Endothelial cell of umbilical vein (primary cell): ENCODE results near the gene JUP. TPM values are rescaled to one million over a fixed set of nuclear protein-coding genes. Genes with fewer than 3 reads are reported as not detected.

Experiments used
- BruUV-seq: library from RNA; stranded (reverse); fragments of 400-500 nt; replicated peaks from 2 replicates; lab custom pipeline; 2021; lab: Mats Ljungman, UMichigan
- CTCF ChIA-PET: fragments of 300-600, 350-600 bp; sonication (Branson Sonifier 250); formaldehyde crosslinking; loops from one replicate; lab custom pipeline; 2021; ENCODE audit warnings: antibody characterized with exemption, inconsistent platforms; lab: Charles Lee
- POLR2A ChIA-PET: fragments of 300-600, 350-600 bp; sonication (Branson Sonifier 250); formaldehyde crosslinking; loops from one replicate; lab custom pipeline; 2021; ENCODE audit warnings: antibody characterized with exemption, inconsistent platforms; lab: Charles Lee
- DNase-seq: peaks from one replicate; pipeline ENCODE4 v3.0.0-alpha.2; 2011; ENCODE audit warnings: low read depth, low spot score
- FAIRE-seq: peaks from 2 replicates; lab custom pipeline; 2011; peaks lifted over from hg19 to GRCh38; lab: Jason Lieb, UNC
- H2AFZ ChIP-seq: 2 replicates; pipeline ENCODE4 v1.6.0; 2012; ENCODE audit warnings: low read depth, low read length, control low read depth, inconsistent platforms
- H3K27ac ChIP-seq: 2 replicates; pipeline ENCODE4 v1.5.1; 2011; ENCODE audit warnings: low read depth, mild to moderate bottlenecking, control low read depth, low read length, moderate library complexity; ENCODE audit not compliant: insufficient read depth
- H3K27me3 ChIP-seq, 2 experiments: 2 replicates each; pipeline versions ENCODE4 v1.6.0 to v1.6.1; 2011; ENCODE audit warnings: low read length in 2 of 2, mixed read lengths in 1 of 2; ENCODE audit not compliant: control insufficient read depth in 2 of 2, insufficient read depth in 2 of 2
- H3K36me3 ChIP-seq, 2 experiments: 2 replicates in 1 of 2; 3 replicates in 1 of 2; pipeline ENCODE4 v1.5.1; 2011; ENCODE audit warnings: low read length in 2 of 2, mild to moderate bottlenecking in 1 of 2, moderate library complexity in 1 of 2; ENCODE audit not compliant: control insufficient read depth in 2 of 2, insufficient read depth in 2 of 2; ENCODE audit errors: extremely low read depth in 1 of 2
- H3K4me1 ChIP-seq: 3 replicates; pipeline ENCODE4 v1.5.1; 2011; ENCODE audit warnings: mild to moderate bottlenecking, low read length; ENCODE audit not compliant: control insufficient read depth, insufficient read depth; ENCODE audit errors: extremely low read depth
- H3K4me2 ChIP-seq: 2 replicates; pipeline ENCODE4 v1.6.1; 2011; ENCODE audit warnings: low read length, control low read depth, mixed read lengths; ENCODE audit not compliant: insufficient read depth
- H3K4me3 ChIP-seq, 3 experiments: fragments of 200-600 bp in 1 of 3; sonication (generic), shearing (Covaris generic) in 1 of 3; replicated peaks in 1 of 3; 2 replicates each; pipeline ENCODE4 v1.5.1; 2011 to 2016; ENCODE audit warnings: control low read depth in 3 of 3, low read length in 3 of 3, mild to moderate bottlenecking in 2 of 3, inconsistent platforms in 1 of 3, low read depth in 1 of 3, moderate library complexity in 1 of 3; ENCODE audit not compliant: insufficient read depth in 1 of 3
- H3K79me2 ChIP-seq: 2 replicates; pipeline ENCODE4 v1.6.0; 2012; ENCODE audit warnings: low read length, inconsistent platforms; ENCODE audit not compliant: control insufficient read depth, insufficient read depth
- H3K9ac ChIP-seq: replicated peaks from 2 replicates; pipeline ENCODE3; 2011; ENCODE audit warnings: low read length, control low read depth; ENCODE audit not compliant: insufficient read depth; ENCODE audit errors: extremely low read depth
- H3K9me1 ChIP-seq: replicated peaks from 3 replicates; pipeline ENCODE4 v1.6.0; 2011; ENCODE audit warnings: mild to moderate bottlenecking, low read length; ENCODE audit not compliant: control insufficient read depth, insufficient read depth; ENCODE audit errors: extremely low read depth
- H3K9me3 ChIP-seq: replicated peaks from 2 replicates; pipeline ENCODE4 v1.5.1; 2012; ENCODE audit warnings: low read length, inconsistent platforms; ENCODE audit not compliant: control insufficient read depth, insufficient read depth
- H4K20me1 ChIP-seq: replicated peaks from 2 replicates; pipeline ENCODE3; 2011; ENCODE audit warnings: mild to moderate bottlenecking, low read length; ENCODE audit not compliant: control insufficient read depth, insufficient read depth; ENCODE audit errors: extremely low read depth
- CTCF ChIP-seq, 2 donors: IDR thresholded peaks; 1 replicate in 1 of 2; 2 replicates in 1 of 2; pipeline ENCODE4 v1.5.1; 2011; ENCODE audit warnings: low read length in 2 of 2, mild to moderate bottlenecking in 2 of 2, moderate library complexity in 2 of 2, control low read depth in 1 of 2, inconsistent platforms in 1 of 2, low read depth in 1 of 2; ENCODE audit not compliant: insufficient read depth in 1 of 2; ENCODE audit errors: extremely low read depth in 1 of 2
- EZH2 ChIP-seq: IDR thresholded peaks from 2 replicates; pipeline ENCODE4 v1.6.1; 2012; ENCODE audit warnings: borderline replicate concordance, low read depth, mild to moderate bottlenecking, moderate library complexity, low read length, inconsistent platforms; ENCODE audit not compliant: severe bottlenecking
- FOS ChIP-seq: IDR thresholded peaks from 2 replicates; pipeline ENCODE4 v1.6.1; 2011; ENCODE audit warnings: mild to moderate bottlenecking, low read length, moderate library complexity, borderline replicate concordance; ENCODE audit not compliant: insufficient read depth
- GATA2 ChIP-seq: IDR thresholded peaks from 2 replicates; pipeline ENCODE4 v1.7.0; 2011; ENCODE audit warnings: low read depth, mild to moderate bottlenecking, moderate library complexity, mixed read lengths, low read length; ENCODE audit not compliant: insufficient read length, insufficient read depth
- JUN ChIP-seq: IDR thresholded peaks from 2 replicates; pipeline ENCODE4 v1.6.1; 2011; ENCODE audit warnings: borderline replicate concordance, low read depth; ENCODE audit not compliant: insufficient read length, insufficient read depth
- MAX ChIP-seq: IDR thresholded peaks from 2 replicates; pipeline ENCODE4 v1.6.1; 2011; ENCODE audit not compliant: insufficient read depth, insufficient read length
- MYC ChIP-seq: IDR thresholded peaks from one replicate; pipeline ENCODE4 v1.6.1; 2011; ENCODE audit warnings: mild to moderate bottlenecking, low read depth, low read length
- POLR2A ChIP-seq: IDR thresholded peaks from 2 replicates; pipeline ENCODE4 v1.6.1; 2012; ENCODE audit warnings: low read depth, mild to moderate bottlenecking, control low read depth, low read length
- POLR2AphosphoS5 ChIP-seq: IDR thresholded peaks from 2 replicates; pipeline ENCODE4 v1.6.1; 2012; ENCODE audit warnings: low read depth, mild to moderate bottlenecking, control low read depth, low read length, moderate library complexity; ENCODE audit not compliant: insufficient read depth
- dilution Hi-C: fragments of 300-500 bp; cut with MboI; formaldehyde crosslinking; loops from one replicate; pipeline ENCODE4 v1.15.0; 2019; ENCODE audit warnings: low sequenced_read_pairs; ENCODE audit not compliant: extremely low pct_ligation_motif_present
- intact Hi-C: fragments of 100-400 bp; cut with micrococcal nuclease; formaldehyde crosslinking; loops from one replicate; pipeline ENCODE4 v1.10.0; 2022
- polyA plus RNA-seq, 4 experiments: library from polyadenylated mRNA; depleted of rRNA in 3 of 4; stranded (reverse) in 3 of 4; unstranded in 1 of 4; fragments of >200 nt; gene quantifications; 2 replicates each; pipeline versions ENCODE4 v1.2.1 to v1.2.3, GENCODE V29; 2011 to 2012; ENCODE audit warnings: missing spikeins in 1 of 4
- total RNA-seq: library from RNA; stranded (reverse); gene quantifications from 2 replicates; pipeline ENCODE4 v1.2.3, GENCODE V29; 2021

Gene JUP
- total and polyA plus RNA-seq, 2 donors (not counting 3 experiments of a cell fraction or from before 2014, with no cell fraction given): 98.0 to 171 TPM

GRCh38 chr17:41754066-41754465 is 32.4 kb downstream of the JUP start:
- Histone ChIP-seq H2AFZ (no peak overlapping the region), H3K79me2 (no peaks in the 10 kb centered on the region), H3K4me1 (no peaks in the 10 kb centered on the region), H3K27me3 (no peaks in the 10 kb centered on the region), H3K9ac (no peak overlapping the region), H3K9me3 (no peaks in the 10 kb centered on the region), H3K9me1 (no peaks in the 10 kb centered on the region), H3K27ac (no peak overlapping the region), H3K4me2 (no peak overlapping the region), H4K20me1 (no peaks in the 10 kb centered on the region), H3K4me3 (no peak overlapping the region), H3K36me3 (peaks cover 0 to 48% of the 10 kb centered on the region in 2 experiments)
- TF ChIP-seq MAX (no peak), GATA2 (no peak), JUN (no peak), POLR2AphosphoS5 (no peak), EZH2 (no peak)
- ChIA-PET POLR2A (interaction anchor here (0.9 to 1.0 kb wide), 2 partner anchors 9 to 32 kb away, joined by 3 to 4 read pairs; partner anchors contain the start of gene JUP), CTCF (interaction anchor here (1.2 to 2.5 kb wide), 2 partner anchors 13 to 32 kb away, joined by 3 to 13 read pairs; partner anchors contain the start of gene JUP)
- DNase-seq: no peak
- no peak for FAIRE-seq
- intact Hi-C loops (no loop called here), dilution Hi-C loops (no loop called here)
- BruUV-seq: no TSS peak

- no peak for DNase-seq
- TF ChIP-seq POLR2AphosphoS5: no peak
- no peak for TF ChIP-seq POLR2A
- TF ChIP-seq MYC: no peak
- TF ChIP-seq JUN: no peak
- no peak for TF ChIP-seq CTCF (IDR thresholded peaks at IDR 0.05; ENCODE audit: extremely low read depth in 1 of 2, insufficient read depth in 1 of 2, low read depth in 1 of 2, low read length in 2 of 2)
- no peak for TF ChIP-seq EZH2
- no peak for TF ChIP-seq MAX
- TF ChIP-seq FOS: no peak
- TF ChIP-seq GATA2: no peak
- dilution Hi-C loops (no loop called here), intact Hi-C loops (no loop called here)
- H2AFZ ChIP-seq: no peak overlapping the region
- ChIA-PET CTCF (interaction anchor here (0.8 to 4.0 kb wide), 4 partner anchors 9 to 50 kb away, joined by 3 to 27 read pairs (median 16); partner anchors contain the start of gene JUP), POLR2A (interaction anchor here (1.2 kb wide), 1 partner anchor 35 kb away, joined by 3 read pairs; no protein-coding TSS in a partner anchor)
- BruUV-seq: no TSS peak
- H3K9ac ChIP-seq: no peak overlapping the region
- H3K36me3 ChIP-seq: peaks cover 0 to 29% of the 10 kb centered on the region in 2 experiments
- no peaks in the 10 kb centered on the region for H3K9me1 ChIP-seq
- FAIRE-seq: no peak
- no peak overlapping the region for H3K27ac ChIP-seq
- no peaks in the 10 kb centered on the region for H3K79me2 ChIP-seq
- H3K9me3 ChIP-seq: no peaks in the 10 kb centered on the region
- H3K4me1 ChIP-seq: no peaks in the 10 kb centered on the region
- no peak overlapping the region for H3K4me3 ChIP-seq
- no peak overlapping the region for H3K4me2 ChIP-seq
- no peaks in the 10 kb centered on the region for H4K20me1 ChIP-seq
- H3K27me3 ChIP-seq: no peaks in the 10 kb centered on the region
Measured at GRCh38 chr17:41751288-41751687, 35.2 kb downstream of the JUP start.
